GM23338 (cell line): ENCODE data around the gene PAK4.

ENCODE experiments used
- CTCF ChIP-seq, 2 experiments: fragments of 200-600 bp in 1 of 2; sonication (generic) in 1 of 2; conservative IDR thresholded peaks; 2 replicates each; pipeline versions ENCODE4 v1.5.1 to v1.6.1; 2016 to 2017; ENCODE audit warnings: antibody characterized with exemption in 2 of 2, low read depth in 2 of 2, mild to moderate bottlenecking in 2 of 2, moderate library complexity in 1 of 2
- JUNB ChIP-seq: IDR thresholded peaks from one replicate; pipeline ENCODE4 v1.6.1; 2016; ENCODE audit warnings: antibody characterized with exemption; ENCODE audit not compliant: unreplicated experiment

- no peak for TF ChIP-seq CTCF (conservative IDR thresholded peaks at IDR 0.05; ENCODE audit: low read depth in 2 of 2)
- TF ChIP-seq JUNB, result no peak
These were observed 40.3 kb downstream of the PAK4 start for GRCh38 chr19:39165857-39166256.
